Measurements from ENCODE around the gene NADSYN1.

NADSYN1 gene

DNA sequence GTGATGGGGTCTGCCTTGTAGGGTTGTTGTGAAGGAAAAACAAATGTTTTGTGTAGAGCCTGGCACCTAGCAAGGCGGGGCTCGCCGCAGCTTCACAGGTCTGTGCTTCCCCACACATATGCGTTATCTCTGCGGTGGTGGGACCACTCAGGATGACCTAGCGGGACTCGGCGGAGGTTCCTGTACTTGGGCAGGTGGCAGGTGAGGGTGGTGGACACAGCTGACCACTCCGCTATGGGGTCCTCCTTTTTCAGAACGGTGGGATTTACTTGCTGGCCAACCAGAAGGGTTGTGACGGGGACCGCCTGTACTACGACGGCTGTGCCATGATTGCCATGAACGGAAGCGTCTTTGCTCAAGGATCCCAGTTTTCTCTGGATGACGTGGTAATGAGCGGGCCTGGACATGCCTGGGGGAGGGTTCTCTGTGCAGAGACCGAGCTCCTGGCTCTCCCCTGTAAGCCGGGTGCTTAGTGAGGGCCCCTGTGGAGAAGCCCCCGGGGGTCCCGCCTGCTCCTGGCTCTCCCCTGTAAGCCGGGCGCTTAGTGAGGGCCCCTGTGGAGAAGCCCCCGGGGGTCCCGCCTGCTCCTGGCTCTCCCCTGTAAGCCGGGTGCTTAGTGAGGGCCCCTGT lies 21.3 kb downstream of the NADSYN1 start:
- Histone ChIP-seq H4K20me1 (ENCODE audit: insufficient read depth, low read length) (no peaks in the 10 kb centered on the region), H3K36me3 (replicated peaks; ENCODE audit: insufficient read depth, low read length) (no peaks in the 10 kb centered on the region)
- TF ChIP-seq, protein P1, sequence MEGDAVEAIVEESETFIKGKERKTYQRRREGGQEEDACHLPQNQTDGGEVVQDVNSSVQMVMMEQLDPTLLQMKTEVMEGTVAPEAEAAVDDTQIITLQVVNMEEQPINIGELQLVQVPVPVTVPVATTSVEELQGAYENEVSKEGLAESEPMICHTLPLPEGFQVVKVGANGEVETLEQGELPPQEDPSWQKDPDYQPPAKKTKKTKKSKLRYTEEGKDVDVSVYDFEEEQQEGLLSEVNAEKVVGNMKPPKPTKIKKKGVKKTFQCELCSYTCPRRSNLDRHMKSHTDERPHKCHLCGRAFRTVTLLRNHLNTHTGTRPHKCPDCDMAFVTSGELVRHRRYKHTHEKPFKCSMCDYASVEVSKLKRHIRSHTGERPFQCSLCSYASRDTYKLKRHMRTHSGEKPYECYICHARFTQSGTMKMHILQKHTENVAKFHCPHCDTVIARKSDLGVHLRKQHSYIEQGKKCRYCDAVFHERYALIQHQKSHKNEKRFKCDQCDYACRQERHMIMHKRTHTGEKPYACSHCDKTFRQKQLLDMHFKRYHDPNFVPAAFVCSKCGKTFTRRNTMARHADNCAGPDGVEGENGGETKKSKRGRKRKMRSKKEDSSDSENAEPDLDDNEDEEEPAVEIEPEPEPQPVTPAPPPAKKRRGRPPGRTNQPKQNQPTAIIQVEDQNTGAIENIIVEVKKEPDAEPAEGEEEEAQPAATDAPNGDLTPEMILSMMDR (IDR thresholded peaks at IDR 0.05; ENCODE audit: low read length): no peak
- TF ChIP-seq EZH2phosphoT487 (IDR thresholded peaks at IDR 0.05; ENCODE audit: low read length) (no peak), EZH2 (optimal IDR thresholded peaks at IDR 0.05; ENCODE audit: low read depth, low read length) (no peak)

DNA sequence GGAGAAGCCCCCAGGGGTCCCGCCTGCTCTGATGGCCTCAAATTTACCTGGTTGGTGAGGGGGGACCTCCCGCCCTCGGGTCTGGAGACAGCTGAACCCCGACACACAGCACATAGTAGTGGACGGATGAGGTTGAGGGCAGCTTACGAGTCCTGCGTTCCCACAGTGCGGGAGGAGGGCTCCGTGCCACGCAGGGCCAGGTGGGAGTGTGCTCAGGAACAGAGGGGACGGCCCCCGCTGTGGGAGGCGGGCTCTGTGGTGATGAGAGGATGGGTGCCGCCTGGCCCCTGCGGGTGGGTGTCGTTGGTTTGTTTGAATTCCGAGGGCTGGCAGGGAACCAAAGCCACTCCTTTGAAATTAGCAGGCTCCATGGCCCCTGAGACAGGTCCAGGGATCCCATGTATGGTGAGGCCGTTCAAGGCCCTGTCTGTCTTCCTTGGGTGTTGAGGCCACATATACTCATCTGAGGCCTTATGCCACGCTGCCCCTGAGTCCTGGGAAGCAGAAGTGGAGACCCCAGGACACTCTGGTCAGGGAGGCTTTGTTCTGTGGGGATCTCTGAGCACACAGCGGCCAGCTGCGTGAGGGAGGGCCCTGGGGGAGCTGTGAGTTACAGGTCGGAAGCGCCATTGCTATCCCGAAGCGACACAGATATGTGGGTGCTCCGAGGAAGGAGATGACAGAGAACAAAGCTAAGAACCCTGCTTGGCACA lies 21.9 kb downstream of the NADSYN1 start:
- H3F3A ChIP-seq (ENCODE audit: insufficient read depth, low read length): no peaks in the 10 kb centered on the region
- no peaks in the 10 kb centered on the region for H3K27me3 ChIP-seq (replicated peaks; ENCODE audit: insufficient read depth, low read length)
- no peaks in the 10 kb centered on the region for H3K4me1 ChIP-seq (ENCODE audit: low read length)
- no peak overlapping the region for H3K27ac ChIP-seq (ENCODE audit: low read length)
- no peaks in the 10 kb centered on the region for H3K79me2 ChIP-seq (ENCODE audit: low read length)
- H3K9me2 ChIP-seq (replicated peaks; ENCODE audit: insufficient read depth, low read length): no peaks in the 10 kb centered on the region
- no peak overlapping the region for H3K9ac ChIP-seq (ENCODE audit: low read length)
- H3K9me3 ChIP-seq (replicated peaks; ENCODE audit: insufficient read depth, low read length): no peaks in the 10 kb centered on the region
- TF ChIP-seq, protein P1 (IDR thresholded peaks at IDR 0.05; ENCODE audit: low read length): no peak
- TF ChIP-seq EZH2phosphoT487 (IDR thresholded peaks at IDR 0.05; ENCODE audit: low read length) (no peak), EZH2 (optimal IDR thresholded peaks at IDR 0.05; ENCODE audit: low read depth, low read length) (no peak)
- H4K20me1 ChIP-seq (ENCODE audit: insufficient read depth, low read length): no peaks in the 10 kb centered on the region
- no peak for DNase-seq
- no peak overlapping the region for H3K4me2 ChIP-seq (ENCODE audit: low read depth, low read length)
- no peak overlapping the region for H2AFZ ChIP-seq (ENCODE audit: low read length)
- no peak overlapping the region for H3K4me3 ChIP-seq (ENCODE audit: low read length)
- H3K36me3 ChIP-seq (replicated peaks; ENCODE audit: insufficient read depth, low read length): no peaks in the 10 kb centered on the region

More for the DNA sequence above, 21.3 kb downstream of the NADSYN1 start:
- Histone ChIP-seq H3K27me3 (replicated peaks; ENCODE audit: insufficient read depth, low read length) (no peaks in the 10 kb centered on the region), H3K4me3 (ENCODE audit: low read length) (no peak overlapping the region), H3K27ac (ENCODE audit: low read length) (no peak overlapping the region), H3K4me1 (ENCODE audit: low read length) (no peaks in the 10 kb centered on the region), H3K9ac (ENCODE audit: low read length) (no peak overlapping the region), H3K9me2 (replicated peaks; ENCODE audit: insufficient read depth, low read length) (no peaks in the 10 kb centered on the region), H3F3A (ENCODE audit: insufficient read depth, low read length) (no peaks in the 10 kb centered on the region), H3K4me2 (ENCODE audit: low read depth, low read length) (no peak overlapping the region), H3K79me2 (ENCODE audit: low read length) (no peaks in the 10 kb centered on the region), H2AFZ (ENCODE audit: low read length) (no peak overlapping the region), H3K9me3 (replicated peaks; ENCODE audit: insufficient read depth, low read length) (no peaks in the 10 kb centered on the region)
- no peak for DNase-seq

DNA sequence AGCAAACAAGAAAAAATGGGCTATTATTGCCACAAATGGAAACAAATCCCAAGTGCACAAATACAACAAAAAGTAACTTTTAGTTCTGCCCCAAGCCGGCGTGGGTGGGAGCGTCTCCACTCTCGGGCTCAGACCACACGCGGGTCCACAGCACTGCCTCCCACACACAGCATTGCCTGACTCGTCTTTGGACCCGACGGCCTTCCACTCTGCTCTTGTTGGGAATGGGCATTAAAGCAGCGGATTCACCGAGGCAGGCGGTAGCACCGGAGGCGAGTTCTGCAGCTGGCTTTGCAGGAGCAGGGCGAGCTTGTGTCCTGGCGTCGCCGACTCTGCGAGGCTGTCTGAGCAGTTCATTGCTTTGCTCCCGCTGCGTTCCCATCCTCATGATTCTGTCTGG lies 23.0 kb downstream of the NADSYN1 start:
- H3K9me3 ChIP-seq (replicated peaks; ENCODE audit: insufficient read depth, low read length): no peaks in the 10 kb centered on the region
- H3K9ac ChIP-seq (ENCODE audit: low read length): no peak overlapping the region
- no peaks in the 10 kb centered on the region for H3K4me1 ChIP-seq (ENCODE audit: low read length)
- TF ChIP-seq EZH2phosphoT487 (IDR thresholded peaks at IDR 0.05; ENCODE audit: low read length) (no peak), EZH2 (optimal IDR thresholded peaks at IDR 0.05; ENCODE audit: low read depth, low read length) (no peak)
- TF ChIP-seq, protein P1 (IDR thresholded peaks at IDR 0.05; ENCODE audit: low read length): no peak
- H3K9me2 ChIP-seq (replicated peaks; ENCODE audit: insufficient read depth, low read length): no peaks in the 10 kb centered on the region
- H3K27me3 ChIP-seq (replicated peaks; ENCODE audit: insufficient read depth, low read length): no peaks in the 10 kb centered on the region
- no peak overlapping the region for H3K4me3 ChIP-seq (ENCODE audit: low read length)
- no peaks in the 10 kb centered on the region for H3F3A ChIP-seq (ENCODE audit: insufficient read depth, low read length)
- H3K36me3 ChIP-seq (replicated peaks; ENCODE audit: insufficient read depth, low read length): no peaks in the 10 kb centered on the region
- DNase-seq: no peak
- H3K4me2 ChIP-seq (ENCODE audit: low read depth, low read length): no peak overlapping the region
- no peak overlapping the region for H3K27ac ChIP-seq (ENCODE audit: low read length)
- H2AFZ ChIP-seq (ENCODE audit: low read length): no peak overlapping the region
- no peaks in the 10 kb centered on the region for H3K79me2 ChIP-seq (ENCODE audit: low read length)
- H4K20me1 ChIP-seq (ENCODE audit: insufficient read depth, low read length): no peaks in the 10 kb centered on the region
